ENCODE data around the gene NDNF. TPM values are rescaled to one million over a fixed set of nuclear protein-coding genes. Genes with fewer than 3 reads are reported as not detected.

Gene NDNF
- total RNA-seq, 1 donor from 2014 or later, result 0.34 TPM

DNA sequence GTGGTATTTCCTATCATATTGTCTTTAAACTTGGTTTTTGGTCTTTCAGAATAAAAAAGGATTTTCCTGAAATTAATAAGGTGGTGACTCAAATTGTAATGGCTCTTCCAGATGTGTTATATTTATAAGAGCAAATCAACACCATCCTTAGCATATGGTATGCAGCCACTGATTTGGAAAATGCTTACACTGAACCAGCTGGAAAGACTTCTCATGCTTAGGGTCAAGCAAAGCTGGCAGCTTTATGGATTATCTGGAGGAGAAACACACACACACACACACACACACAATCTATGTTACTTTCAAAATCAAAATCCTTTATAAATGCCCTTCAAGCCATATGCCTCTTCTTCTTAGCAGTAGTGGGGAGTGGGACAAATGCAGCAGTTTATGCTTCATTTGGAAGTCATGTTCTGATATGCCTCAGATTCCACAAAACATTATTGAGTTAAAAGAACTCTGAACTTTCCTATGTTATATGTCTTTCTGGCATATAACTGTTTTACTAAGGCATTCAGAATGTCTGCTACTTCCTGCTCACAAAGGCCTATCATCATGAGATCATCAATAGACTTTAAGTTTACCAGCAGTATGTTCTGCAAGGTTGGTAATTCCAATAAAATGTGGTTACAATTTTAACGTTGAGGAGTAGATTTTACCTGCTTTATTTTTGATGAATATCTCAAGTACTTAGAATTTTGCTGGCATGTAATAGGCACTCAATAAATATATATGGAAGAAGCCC is 76.9 kb downstream of the NDNF start:
- H3K36me3 ChIP-seq (ENCODE audit: insufficient read depth, low read length), result no peaks in the 10 kb centered on the region
- no peaks in the 10 kb centered on the region for H3K36me3 Mint-ChIP-seq (ENCODE audit: low read depth, unreplicated experiment)

GRCh38 chr4:120994521-120994920 is 77.8 kb downstream of the NDNF start:
- no peaks in the 10 kb centered on the region for H3K4me1 ChIP-seq (ENCODE audit: insufficient read depth, low read length)
- TF ChIP-seq, protein P1, sequence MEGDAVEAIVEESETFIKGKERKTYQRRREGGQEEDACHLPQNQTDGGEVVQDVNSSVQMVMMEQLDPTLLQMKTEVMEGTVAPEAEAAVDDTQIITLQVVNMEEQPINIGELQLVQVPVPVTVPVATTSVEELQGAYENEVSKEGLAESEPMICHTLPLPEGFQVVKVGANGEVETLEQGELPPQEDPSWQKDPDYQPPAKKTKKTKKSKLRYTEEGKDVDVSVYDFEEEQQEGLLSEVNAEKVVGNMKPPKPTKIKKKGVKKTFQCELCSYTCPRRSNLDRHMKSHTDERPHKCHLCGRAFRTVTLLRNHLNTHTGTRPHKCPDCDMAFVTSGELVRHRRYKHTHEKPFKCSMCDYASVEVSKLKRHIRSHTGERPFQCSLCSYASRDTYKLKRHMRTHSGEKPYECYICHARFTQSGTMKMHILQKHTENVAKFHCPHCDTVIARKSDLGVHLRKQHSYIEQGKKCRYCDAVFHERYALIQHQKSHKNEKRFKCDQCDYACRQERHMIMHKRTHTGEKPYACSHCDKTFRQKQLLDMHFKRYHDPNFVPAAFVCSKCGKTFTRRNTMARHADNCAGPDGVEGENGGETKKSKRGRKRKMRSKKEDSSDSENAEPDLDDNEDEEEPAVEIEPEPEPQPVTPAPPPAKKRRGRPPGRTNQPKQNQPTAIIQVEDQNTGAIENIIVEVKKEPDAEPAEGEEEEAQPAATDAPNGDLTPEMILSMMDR (IDR thresholded peaks at IDR 0.05; ENCODE audit: insufficient read depth, low read depth, low read length), result no peak
- no peak for TF ChIP-seq EZH2 (IDR thresholded peaks at IDR 0.05; ENCODE audit: insufficient read depth, low read length)

More for the DNA sequence above, 76.9 kb downstream of the NDNF start:
- no peaks in the 10 kb centered on the region for H3K27me3 Mint-ChIP-seq (ENCODE audit: low read depth, unreplicated experiment)
- Histone ChIP-seq H3K27me3 (ENCODE audit: insufficient read depth, low read length) (no peaks in the 10 kb centered on the region), H3K9ac (ENCODE audit: low read length) (no peak overlapping the region), H4K20me1 (ENCODE audit: insufficient read depth, low read length) (no peaks in the 10 kb centered on the region), H3K27ac (ENCODE audit: low read depth, low read length) (no peak overlapping the region), H3K4me1 (ENCODE audit: insufficient read depth, low read length) (no peaks in the 10 kb centered on the region), H2AFZ (ENCODE audit: low read depth, low read length) (no peak overlapping the region), H3K4me2 (ENCODE audit: low read length) (no peak overlapping the region), H3K4me3 (ENCODE audit: insufficient read depth, low read depth, low read length) (no peak overlapping the region), H3K79me2 (ENCODE audit: insufficient read depth, low read length) (no peaks in the 10 kb centered on the region), H3K9me3 (ENCODE audit: insufficient read depth, low read depth, low read length) (no peaks in the 10 kb centered on the region)
- DNase-seq (ENCODE audit: low read depth), result no peak
- no peaks in the 10 kb centered on the region for H3K4me1 Mint-ChIP-seq (ENCODE audit: low read depth, unreplicated experiment)
- H3K4me3 Mint-ChIP-seq (ENCODE audit: unreplicated experiment), result no peak overlapping the region
- TF ChIP-seq, protein P1 (IDR thresholded peaks at IDR 0.05; ENCODE audit: insufficient read depth, low read depth, low read length), result no peak
- TF ChIP-seq EZH2 (IDR thresholded peaks at IDR 0.05; ENCODE audit: insufficient read depth, low read length), result no peak
- FAIRE-seq, result no peak
- H3K9me3 Mint-ChIP-seq (ENCODE audit: unreplicated experiment), result no peaks in the 10 kb centered on the region
- H3K27ac Mint-ChIP-seq (ENCODE audit: unreplicated experiment), result no peak overlapping the region

DNA sequence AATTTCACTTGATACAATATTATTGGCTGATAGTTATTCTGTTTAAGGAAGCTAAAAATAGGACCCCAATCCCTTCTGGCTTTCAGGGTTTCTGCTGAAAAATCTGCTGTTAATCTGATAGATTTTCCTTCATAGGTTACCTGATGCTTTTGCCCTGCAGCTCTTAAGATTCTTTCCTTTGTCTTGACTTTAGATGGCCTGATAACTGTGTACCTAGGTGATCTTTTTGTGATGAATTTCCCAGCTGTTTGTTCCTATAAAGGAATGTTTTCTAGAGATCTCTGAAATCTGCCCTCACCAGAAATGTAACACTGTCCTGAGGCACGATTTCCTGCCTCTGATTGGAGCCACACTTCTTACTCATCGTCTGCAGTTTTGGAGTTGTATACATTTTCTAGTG is 80.5 kb downstream of the NDNF start:
- Mint-ChIP-seq H3K36me3 (ENCODE audit: low read depth, unreplicated experiment) (no peaks in the 10 kb centered on the region), H3K4me3 (ENCODE audit: unreplicated experiment) (no peak overlapping the region), H3K27me3 (ENCODE audit: low read depth, unreplicated experiment) (no peaks in the 10 kb centered on the region), H3K27ac (ENCODE audit: unreplicated experiment) (no peak overlapping the region), H3K9me3 (ENCODE audit: unreplicated experiment) (no peaks in the 10 kb centered on the region), H3K4me1 (ENCODE audit: low read depth, unreplicated experiment) (no peaks in the 10 kb centered on the region)
- DNase-seq (ENCODE audit: low read depth), result no peak
- Histone ChIP-seq H3K4me2 (ENCODE audit: low read length) (no peak overlapping the region), H3K79me2 (ENCODE audit: insufficient read depth, low read length) (no peaks in the 10 kb centered on the region), H3K4me3 (ENCODE audit: insufficient read depth, low read depth, low read length) (no peak overlapping the region), H3K9ac (ENCODE audit: low read length) (no peak overlapping the region), H4K20me1 (ENCODE audit: insufficient read depth, low read length) (no peaks in the 10 kb centered on the region), H3K9me3 (ENCODE audit: insufficient read depth, low read depth, low read length) (no peaks in the 10 kb centered on the region), H3K27ac (ENCODE audit: low read depth, low read length) (no peak overlapping the region), H3K27me3 (ENCODE audit: insufficient read depth, low read length) (no peaks in the 10 kb centered on the region), H3K4me1 (ENCODE audit: insufficient read depth, low read length) (no peaks in the 10 kb centered on the region), H2AFZ (ENCODE audit: low read depth, low read length) (no peak overlapping the region), H3K36me3 (ENCODE audit: insufficient read depth, low read length) (no peaks in the 10 kb centered on the region)
- no peak for FAIRE-seq
- TF ChIP-seq, protein P1 (IDR thresholded peaks at IDR 0.05; ENCODE audit: insufficient read depth, low read depth, low read length), result no peak
- TF ChIP-seq EZH2 (IDR thresholded peaks at IDR 0.05; ENCODE audit: insufficient read depth, low read length), result no peak

More at GRCh38 chr4:120994521-120994920, 77.8 kb downstream of the NDNF start:
- H3K4me2 ChIP-seq (ENCODE audit: low read length), result no peak overlapping the region
- H3K9ac ChIP-seq (ENCODE audit: low read length), result no peak overlapping the region
- H3K27me3 ChIP-seq (ENCODE audit: insufficient read depth, low read length), result no peaks in the 10 kb centered on the region
- H3K4me1 Mint-ChIP-seq (ENCODE audit: low read depth, unreplicated experiment), result no peaks in the 10 kb centered on the region
- H3K36me3 Mint-ChIP-seq (ENCODE audit: low read depth, unreplicated experiment), result no peaks in the 10 kb centered on the region
- DNase-seq (ENCODE audit: low read depth) (no peak), FAIRE-seq (no peak)
- H3K27me3 Mint-ChIP-seq (ENCODE audit: low read depth, unreplicated experiment), result no peaks in the 10 kb centered on the region
- H3K9me3 ChIP-seq (ENCODE audit: insufficient read depth, low read depth, low read length), result no peaks in the 10 kb centered on the region
- no peaks in the 10 kb centered on the region for H3K9me3 Mint-ChIP-seq (ENCODE audit: unreplicated experiment)
- H3K36me3 ChIP-seq (ENCODE audit: insufficient read depth, low read length), result no peaks in the 10 kb centered on the region
- H4K20me1 ChIP-seq (ENCODE audit: insufficient read depth, low read length), result no peaks in the 10 kb centered on the region
- H2AFZ ChIP-seq (ENCODE audit: low read depth, low read length), result no peak overlapping the region
- no peaks in the 10 kb centered on the region for H3K79me2 ChIP-seq (ENCODE audit: insufficient read depth, low read length)
- no peak overlapping the region for H3K4me3 ChIP-seq (ENCODE audit: insufficient read depth, low read depth, low read length)
- no peak overlapping the region for H3K27ac ChIP-seq (ENCODE audit: low read depth, low read length)
- no peak overlapping the region for H3K4me3 Mint-ChIP-seq (ENCODE audit: unreplicated experiment)
- no peak overlapping the region for H3K27ac Mint-ChIP-seq (ENCODE audit: unreplicated experiment)
